Thoracic aorta (tissue), 2 donors: ENCODE data around the gene SMAD9. TPM values are rescaled to one million over a fixed set of nuclear protein-coding genes. Genes with fewer than 3 reads are reported as not detected.

Experiments
- ATAC-seq: fragments of 150-250 bp; one replicate; pipeline ENCODE4 v1.8.0; 2017; ENCODE audit warnings: low read depth; ENCODE audit not compliant: insufficient number of reproducible peaks, low FRiP score
- DNase-seq: peaks from one replicate; pipeline ENCODE4 v3.0.0-alpha.2; 2020; ENCODE audit warnings: low spot score
- H3K27ac ChIP-seq, 2 donors: fragments of 200-600 bp; sonication (generic); 1 replicate in 1 of 2; 2 replicates in 1 of 2; pipeline ENCODE4 v1.5.1; 2016; ENCODE audit warnings: mild to moderate bottlenecking in 2 of 2, moderate library complexity in 2 of 2
- H3K27me3 ChIP-seq: fragments of 200-600 bp; sonication (generic); replicated peaks from 2 replicates; pipeline ENCODE4 v1.6.0; 2016; ENCODE audit warnings: mild to moderate bottlenecking; ENCODE audit not compliant: insufficient read depth
- H3K36me3 ChIP-seq: fragments of 200-600 bp; sonication (generic); one replicate; pipeline ENCODE4 v1.5.1; 2016
- H3K4me1 ChIP-seq, 2 donors: fragments of 200-600 bp; sonication (generic); 1 replicate in 1 of 2; 2 replicates in 1 of 2; pipeline versions ENCODE4 v1.5.1 to v1.6.0; 2016; ENCODE audit warnings: low read depth in 2 of 2, mild to moderate bottlenecking in 1 of 2; ENCODE audit not compliant: control insufficient read depth in 1 of 2
- H3K4me3 ChIP-seq: fragments of 200-600 bp; sonication (generic); 2 replicates; pipeline ENCODE4 v1.5.1; 2016; ENCODE audit warnings: mild to moderate bottlenecking
- H3K9me3 ChIP-seq: fragments of 200-600 bp; sonication (generic); 2 replicates; pipeline ENCODE4 v1.5.1; 2016
- total RNA-seq, 2 donors: library from RNA; depleted of rRNA; stranded (reverse); fragments of >200 nt; gene quantifications; one replicate each; pipeline versions ENCODE4 v1.1.0 to v1.2.3, GENCODE V29; 2016
- TF ChIP-seq, protein P1 (sequence below): fragments of 200-600 bp; sonication (generic); IDR thresholded peaks from one replicate; pipeline ENCODE4 v1.5.1; 2019; ENCODE audit warnings: antibody characterized with exemption

Gene SMAD9
- total RNA-seq, 2 donors from 2014 or later, result 34.9 to 36.6 TPM

DNA sequence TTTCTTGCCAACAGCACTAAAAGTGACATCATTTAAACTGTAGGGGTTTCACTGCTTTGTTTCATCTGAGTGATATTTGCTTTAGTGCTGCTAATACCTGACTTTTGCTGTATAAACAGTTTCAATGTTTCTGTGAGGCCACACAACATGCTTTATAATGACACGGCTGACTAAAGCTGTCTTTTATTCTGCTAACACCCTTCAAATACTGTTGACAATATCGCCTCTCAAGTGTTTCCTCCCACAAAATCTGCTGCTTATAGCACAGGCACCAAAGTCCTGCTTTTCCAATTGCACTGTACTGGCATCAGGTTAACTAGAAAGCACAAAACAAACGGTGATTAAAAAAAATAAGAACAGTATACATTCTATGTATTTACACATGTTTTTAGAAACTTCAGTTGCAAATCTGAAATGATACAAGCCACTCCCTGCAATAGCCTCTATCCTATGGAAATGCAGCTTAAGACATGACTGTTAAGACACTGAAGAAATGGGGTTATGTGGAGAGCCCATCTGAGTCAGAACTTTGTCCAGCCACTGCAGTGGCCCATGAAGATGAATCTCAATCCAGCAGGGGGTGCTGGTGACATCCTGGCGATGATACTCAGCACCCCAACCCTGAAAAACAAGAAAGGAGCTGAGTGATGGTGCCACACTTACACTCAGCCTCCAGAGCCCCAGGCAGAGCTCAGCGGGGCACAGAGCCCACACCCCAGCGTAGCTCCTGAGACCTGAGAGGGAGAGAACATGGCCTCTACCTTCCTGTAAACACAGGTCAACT is 71.6 kb downstream of the SMAD9 start:
- no peak overlapping the region for H3K27ac ChIP-seq
- peaks cover 0 to 15% of the 10 kb centered on the region in 2 donors for H3K4me1 ChIP-seq
- peaks cover 14% of the 10 kb centered on the region for H3K36me3 ChIP-seq
- DNase-seq, result no peak
- ATAC-seq, result no peak
- H3K27me3 ChIP-seq, result no peaks in the 10 kb centered on the region
- H3K9me3 ChIP-seq, result no peaks in the 10 kb centered on the region
- no peak overlapping the region for H3K4me3 ChIP-seq
- TF ChIP-seq, protein P1, sequence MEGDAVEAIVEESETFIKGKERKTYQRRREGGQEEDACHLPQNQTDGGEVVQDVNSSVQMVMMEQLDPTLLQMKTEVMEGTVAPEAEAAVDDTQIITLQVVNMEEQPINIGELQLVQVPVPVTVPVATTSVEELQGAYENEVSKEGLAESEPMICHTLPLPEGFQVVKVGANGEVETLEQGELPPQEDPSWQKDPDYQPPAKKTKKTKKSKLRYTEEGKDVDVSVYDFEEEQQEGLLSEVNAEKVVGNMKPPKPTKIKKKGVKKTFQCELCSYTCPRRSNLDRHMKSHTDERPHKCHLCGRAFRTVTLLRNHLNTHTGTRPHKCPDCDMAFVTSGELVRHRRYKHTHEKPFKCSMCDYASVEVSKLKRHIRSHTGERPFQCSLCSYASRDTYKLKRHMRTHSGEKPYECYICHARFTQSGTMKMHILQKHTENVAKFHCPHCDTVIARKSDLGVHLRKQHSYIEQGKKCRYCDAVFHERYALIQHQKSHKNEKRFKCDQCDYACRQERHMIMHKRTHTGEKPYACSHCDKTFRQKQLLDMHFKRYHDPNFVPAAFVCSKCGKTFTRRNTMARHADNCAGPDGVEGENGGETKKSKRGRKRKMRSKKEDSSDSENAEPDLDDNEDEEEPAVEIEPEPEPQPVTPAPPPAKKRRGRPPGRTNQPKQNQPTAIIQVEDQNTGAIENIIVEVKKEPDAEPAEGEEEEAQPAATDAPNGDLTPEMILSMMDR, result no peak

DNA sequence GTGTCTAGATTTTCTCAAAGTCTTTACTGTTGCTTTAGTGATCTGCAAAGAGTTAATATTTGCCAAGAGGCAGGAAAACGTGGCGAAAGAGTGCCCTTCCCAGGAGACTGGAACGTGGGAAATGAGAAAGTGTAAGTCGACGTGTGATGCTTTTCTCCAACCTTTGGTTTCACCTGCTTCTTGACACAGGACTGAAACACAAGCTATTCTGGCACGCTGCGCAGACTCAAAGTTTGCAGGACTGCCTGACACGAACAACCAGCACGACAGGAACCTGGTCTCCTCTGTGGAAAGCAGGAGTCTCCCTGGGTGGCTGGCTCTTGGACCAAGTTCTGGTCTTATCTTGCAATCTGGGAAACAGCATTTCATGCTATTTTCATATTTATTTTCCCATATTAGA is 72.4 kb downstream of the SMAD9 start:
- DNase-seq (no peak), ATAC-seq (no peak)
- Histone ChIP-seq H3K4me1 (peaks cover 0 to 15% of the 10 kb centered on the region in 2 donors), H3K36me3 (peaks cover 6% of the 10 kb centered on the region), H3K4me3 (no peak overlapping the region), H3K27me3 (no peaks in the 10 kb centered on the region), H3K27ac (no peak overlapping the region), H3K9me3 (no peaks in the 10 kb centered on the region)
- TF ChIP-seq, protein P1, result no peak

DNA sequence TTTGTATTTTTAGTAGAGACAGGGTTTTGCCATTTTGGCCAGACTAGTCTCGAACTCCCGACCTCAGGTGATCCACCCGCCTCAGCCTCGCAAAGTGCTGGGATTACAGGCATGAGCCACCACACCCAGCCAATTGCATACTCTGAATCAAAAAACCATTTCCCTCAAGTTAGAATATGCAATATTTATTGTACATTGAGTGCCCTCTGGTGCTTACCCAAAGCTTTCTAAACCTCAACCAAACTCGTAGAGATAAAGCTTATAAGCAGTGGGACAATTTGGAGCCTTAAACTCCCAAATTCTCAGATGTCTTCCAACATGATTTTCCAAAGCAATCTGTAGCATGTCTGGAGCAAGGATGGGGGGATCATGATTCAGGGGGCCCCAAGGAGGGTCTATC is 78.6 kb downstream of the SMAD9 start:
- no peaks in the 10 kb centered on the region for H3K4me1 ChIP-seq
- DNase-seq (no peak), ATAC-seq (no peak)
- H3K36me3 ChIP-seq, result peaks cover 4% of the 10 kb centered on the region
- no peaks in the 10 kb centered on the region for H3K27me3 ChIP-seq
- no peak overlapping the region for H3K27ac ChIP-seq
- TF ChIP-seq, protein P1, result no peak
- no peak overlapping the region for H3K4me3 ChIP-seq
- no peaks in the 10 kb centered on the region for H3K9me3 ChIP-seq

DNA sequence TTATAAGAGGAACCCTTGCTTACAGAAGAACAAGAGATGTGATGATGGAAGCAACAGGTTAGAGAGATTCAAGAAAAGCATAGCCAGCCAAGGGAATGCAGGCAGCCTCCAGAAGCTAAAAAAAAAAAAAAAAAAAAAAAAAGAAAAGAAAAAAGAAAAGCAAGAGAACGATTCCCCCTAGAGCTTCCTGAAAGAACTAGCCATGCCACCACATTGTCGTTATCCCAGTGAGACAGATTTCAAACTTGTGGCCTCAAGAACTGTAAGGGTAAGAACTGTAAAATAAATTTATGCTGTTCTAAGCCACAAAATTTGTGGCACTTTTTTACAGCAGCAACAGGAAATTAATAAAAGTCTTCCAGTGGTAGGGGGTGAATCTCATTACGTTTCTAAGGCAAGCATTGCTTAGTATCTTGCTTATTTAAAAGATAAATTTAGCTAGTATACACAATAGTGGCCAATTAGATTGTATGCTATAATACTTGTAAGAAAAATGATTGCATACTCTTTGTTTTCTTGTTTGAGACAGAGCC is 79.3 kb downstream of the SMAD9 start:
- no peak for ATAC-seq

DNA sequence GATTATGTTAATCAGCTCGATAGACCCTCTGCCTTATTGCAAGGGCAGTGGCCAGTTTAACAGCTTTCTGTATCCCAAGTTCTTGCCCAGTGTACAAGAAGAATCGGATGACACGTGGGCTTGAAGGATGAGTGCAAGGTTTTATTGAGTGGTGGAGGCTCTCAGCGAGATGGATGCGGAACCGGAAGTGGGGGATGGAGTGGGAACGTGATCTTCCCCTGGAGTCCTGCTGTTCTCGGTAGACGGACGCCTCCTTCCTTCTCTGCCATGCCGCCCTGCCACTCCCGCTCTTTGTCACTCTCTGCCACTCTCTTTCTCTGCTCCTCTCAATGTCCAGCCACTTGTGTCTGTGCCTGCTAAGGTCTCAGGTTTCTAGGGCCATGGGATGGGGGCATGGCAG is 80.1 kb downstream of the SMAD9 start:
- no peak for DNase-seq
- no peaks in the 10 kb centered on the region for H3K27me3 ChIP-seq
- no peaks in the 10 kb centered on the region for H3K9me3 ChIP-seq
- H3K27ac ChIP-seq, result no peak overlapping the region
- ATAC-seq, result no peak
- peaks cover 4% of the 10 kb centered on the region for H3K36me3 ChIP-seq
- no peaks in the 10 kb centered on the region for H3K4me1 ChIP-seq
- TF ChIP-seq, protein P1, result no peak
- H3K4me3 ChIP-seq, result no peak overlapping the region

More for the DNA sequence above, 79.3 kb downstream of the SMAD9 start:
- Histone ChIP-seq H3K4me1 (no peaks in the 10 kb centered on the region), H3K27ac (no peak overlapping the region), H3K36me3 (peaks cover 4% of the 10 kb centered on the region), H3K27me3 (no peaks in the 10 kb centered on the region), H3K9me3 (no peaks in the 10 kb centered on the region), H3K4me3 (no peak overlapping the region)
- TF ChIP-seq, protein P1, result no peak
- DNase-seq, result no peak
